ENCODE measurements around the gene PCCB. TPM values are rescaled to one million over a fixed set of nuclear protein-coding genes. Genes with fewer than 3 reads are reported as not detected.
A peak's percentile ranks its signal among the peaks of the same experiment; 100 is the strongest.

PCCB gene
- polyA plus RNA-seq, 1 donor from 2014 or later, result 18.3 TPM

- no peaks in the 10 kb centered on the region for H3K9me3 ChIP-seq (ENCODE audit: low read length)
- H3K27ac ChIP-seq (ENCODE audit: low read length), result no peak overlapping the region
- no peak overlapping the region for H3K4me2 ChIP-seq (ENCODE audit: low read length)
- TF ChIP-seq POLR2AphosphoS5 (IDR thresholded peaks at IDR 0.05) (no peak), RAD21 (conservative IDR thresholded peaks at IDR 0.05) (no peak), SMC3 (conservative IDR thresholded peaks at IDR 0.05; ENCODE audit: poor library complexity) (no peak), CTCF (IDR thresholded peaks at IDR 0.05; ENCODE audit: poor library complexity, severe bottlenecking) (no peak), TAF1 (IDR thresholded peaks at IDR 0.05; ENCODE audit: low read depth) (no peak), EP300 (conservative IDR thresholded peaks at IDR 0.05; ENCODE audit: poor library complexity, severe bottlenecking) (no peak), MXI1 (conservative IDR thresholded peaks at IDR 0.05; ENCODE audit: poor library complexity, severe bottlenecking) (no peak), EZH2 (IDR thresholded peaks at IDR 0.05; ENCODE audit: borderline replicate concordance, insufficient read depth, low read length, poor library complexity, severe bottlenecking) (no peak)
- no peak overlapping the region for H2AFZ ChIP-seq (ENCODE audit: low read depth, low read length)
- no peaks in the 10 kb centered on the region for H3K27me3 ChIP-seq (ENCODE audit: insufficient read depth, low read depth, low read length)
- no peak overlapping the region for H3K4me3 ChIP-seq (ENCODE audit: low read length)
- no peaks in the 10 kb centered on the region for H4K20me1 ChIP-seq (ENCODE audit: insufficient read depth)
- H3K79me2 ChIP-seq (replicated peaks; ENCODE audit: insufficient read depth, low read length), result peaks cover 13% of the 10 kb centered on the region
- no peaks in the 10 kb centered on the region for H3K9me2 ChIP-seq (ENCODE audit: insufficient read depth, low read length)
- H3F3A ChIP-seq (ENCODE audit: insufficient read depth, low read length, poor library complexity, severe bottlenecking), result peaks cover 4% of the 10 kb centered on the region
- H3K9ac ChIP-seq (ENCODE audit: low read length), result no peak overlapping the region
- H3K36me3 ChIP-seq (ENCODE audit: insufficient read depth, low read length), result no peaks in the 10 kb centered on the region
Measured at GRCh38 chr3:136249091-136249490, 1.0 kb upstream of the PCCB start.

DNA sequence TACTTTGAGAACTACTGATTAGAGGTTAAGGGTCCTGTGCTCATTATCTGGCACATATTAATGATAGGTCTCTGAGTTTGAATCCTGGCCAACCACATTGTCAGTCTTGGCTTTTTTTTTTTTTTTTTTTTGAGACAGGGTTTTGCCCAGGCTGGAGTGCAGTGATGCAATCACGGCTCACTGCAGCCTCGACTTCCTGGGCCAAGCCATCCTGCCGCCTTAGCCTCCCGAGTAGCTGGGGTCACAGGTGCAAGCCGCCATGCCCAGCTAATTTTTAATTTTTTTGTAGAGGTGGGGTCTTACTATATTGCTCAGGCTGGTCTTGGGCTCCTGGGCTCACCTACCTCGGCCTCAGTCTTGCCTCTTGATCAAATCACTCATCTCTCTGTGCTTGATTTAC, 547 bp upstream of the PCCB start:
- Histone ChIP-seq H3K27me3 (ENCODE audit: insufficient read depth, low read depth, low read length) (no peaks in the 10 kb centered on the region), H3K4me2 (ENCODE audit: low read length) (peak overlapping the region; percentile 36), H3K36me3 (ENCODE audit: insufficient read depth, low read length) (no peaks in the 10 kb centered on the region), H3K9me3 (ENCODE audit: low read length) (no peaks in the 10 kb centered on the region), H3K9me2 (ENCODE audit: insufficient read depth, low read length) (no peaks in the 10 kb centered on the region), H3K4me3 (ENCODE audit: low read length) (peak overlapping the region; percentile 75), H3F3A (ENCODE audit: insufficient read depth, low read length, poor library complexity, severe bottlenecking) (peaks cover 4% of the 10 kb centered on the region), H3K79me2 (replicated peaks; ENCODE audit: insufficient read depth, low read length) (peaks cover 13% of the 10 kb centered on the region), H4K20me1 (ENCODE audit: insufficient read depth) (no peaks in the 10 kb centered on the region), H2AFZ (ENCODE audit: low read depth, low read length) (peak overlapping the region; percentile 89), H3K27ac (ENCODE audit: low read length) (peak overlapping the region; percentile 86), H3K9ac (ENCODE audit: low read length) (peak overlapping the region; percentile 76)
- TF ChIP-seq EP300 (conservative IDR thresholded peaks at IDR 0.05; ENCODE audit: poor library complexity, severe bottlenecking), result no peak
- TF ChIP-seq CTCF (IDR thresholded peaks at IDR 0.05; ENCODE audit: poor library complexity, severe bottlenecking), result no peak
- TF ChIP-seq TAF1 (IDR thresholded peaks at IDR 0.05; ENCODE audit: low read depth), result no peak
- no peak for TF ChIP-seq POLR2AphosphoS5 (IDR thresholded peaks at IDR 0.05)
- TF ChIP-seq, protein P1, sequence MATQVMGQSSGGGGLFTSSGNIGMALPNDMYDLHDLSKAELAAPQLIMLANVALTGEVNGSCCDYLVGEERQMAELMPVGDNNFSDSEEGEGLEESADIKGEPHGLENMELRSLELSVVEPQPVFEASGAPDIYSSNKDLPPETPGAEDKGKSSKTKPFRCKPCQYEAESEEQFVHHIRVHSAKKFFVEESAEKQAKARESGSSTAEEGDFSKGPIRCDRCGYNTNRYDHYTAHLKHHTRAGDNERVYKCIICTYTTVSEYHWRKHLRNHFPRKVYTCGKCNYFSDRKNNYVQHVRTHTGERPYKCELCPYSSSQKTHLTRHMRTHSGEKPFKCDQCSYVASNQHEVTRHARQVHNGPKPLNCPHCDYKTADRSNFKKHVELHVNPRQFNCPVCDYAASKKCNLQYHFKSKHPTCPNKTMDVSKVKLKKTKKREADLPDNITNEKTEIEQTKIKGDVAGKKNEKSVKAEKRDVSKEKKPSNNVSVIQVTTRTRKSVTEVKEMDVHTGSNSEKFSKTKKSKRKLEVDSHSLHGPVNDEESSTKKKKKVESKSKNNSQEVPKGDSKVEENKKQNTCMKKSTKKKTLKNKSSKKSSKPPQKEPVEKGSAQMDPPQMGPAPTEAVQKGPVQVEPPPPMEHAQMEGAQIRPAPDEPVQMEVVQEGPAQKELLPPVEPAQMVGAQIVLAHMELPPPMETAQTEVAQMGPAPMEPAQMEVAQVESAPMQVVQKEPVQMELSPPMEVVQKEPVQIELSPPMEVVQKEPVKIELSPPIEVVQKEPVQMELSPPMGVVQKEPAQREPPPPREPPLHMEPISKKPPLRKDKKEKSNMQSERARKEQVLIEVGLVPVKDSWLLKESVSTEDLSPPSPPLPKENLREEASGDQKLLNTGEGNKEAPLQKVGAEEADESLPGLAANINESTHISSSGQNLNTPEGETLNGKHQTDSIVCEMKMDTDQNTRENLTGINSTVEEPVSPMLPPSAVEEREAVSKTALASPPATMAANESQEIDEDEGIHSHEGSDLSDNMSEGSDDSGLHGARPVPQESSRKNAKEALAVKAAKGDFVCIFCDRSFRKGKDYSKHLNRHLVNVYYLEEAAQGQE (IDR thresholded peaks at IDR 0.05; ENCODE audit: borderline replicate concordance), result no peak
- no peak for TF ChIP-seq MXI1 (conservative IDR thresholded peaks at IDR 0.05; ENCODE audit: poor library complexity, severe bottlenecking)
- TF ChIP-seq EZH2 (IDR thresholded peaks at IDR 0.05; ENCODE audit: borderline replicate concordance, insufficient read depth, low read length, poor library complexity, severe bottlenecking), result no peak
- TF ChIP-seq RAD21 (conservative IDR thresholded peaks at IDR 0.05), result no peak
- TF ChIP-seq SMC3 (conservative IDR thresholded peaks at IDR 0.05; ENCODE audit: poor library complexity), result no peak
